GM18517 (cell line): ENCODE measurements around the gene TPBGL.

ENCODE experiments used
- ATAC-seq: cut with Tn5 transposase; IDR thresholded peaks from one replicate; pipeline ENCODE4 v1.9.1; 2021; ENCODE audit warnings: mild to moderate bottlenecking, moderate library complexity; ENCODE audit not compliant: unreplicated experiment

Gene TPBGL

DNA sequence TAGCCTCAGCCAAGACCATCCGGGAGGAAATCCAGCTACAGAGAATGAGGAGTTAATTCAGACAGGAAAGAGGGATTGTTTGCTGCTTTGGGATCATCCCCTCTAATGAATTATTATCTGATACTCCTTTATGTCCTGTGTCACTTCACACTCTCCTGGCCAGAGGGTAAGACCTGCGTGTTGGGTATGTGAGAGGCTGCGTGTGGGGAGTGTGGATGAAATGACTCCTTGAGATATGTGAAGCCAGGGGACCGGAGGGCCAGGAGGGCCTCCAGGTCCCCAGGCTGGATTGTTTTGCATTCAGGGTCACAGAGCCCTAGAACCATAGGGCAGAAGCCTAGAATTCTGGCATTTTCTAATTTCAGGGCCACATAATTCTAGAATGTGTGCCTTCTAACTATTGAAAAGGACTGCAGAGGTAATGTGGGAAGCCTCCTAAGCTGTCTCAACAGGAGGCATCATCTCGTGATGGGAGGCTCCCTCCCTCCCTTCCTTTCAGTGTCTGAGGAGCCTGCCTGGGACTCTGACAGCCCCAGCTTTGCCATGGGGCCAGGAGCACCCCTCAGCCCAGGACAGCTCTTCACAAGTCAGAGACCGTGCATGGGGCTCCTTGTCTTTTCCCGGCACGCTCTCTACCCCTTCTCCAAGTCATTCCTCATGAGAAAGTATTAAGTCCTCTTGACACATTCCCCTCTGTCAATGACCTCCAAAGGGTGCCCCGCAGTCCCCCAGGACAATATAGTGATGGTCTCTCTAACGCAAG lies 3.7 kb downstream of the TPBGL start:
- no peak for ATAC-seq

DNA sequence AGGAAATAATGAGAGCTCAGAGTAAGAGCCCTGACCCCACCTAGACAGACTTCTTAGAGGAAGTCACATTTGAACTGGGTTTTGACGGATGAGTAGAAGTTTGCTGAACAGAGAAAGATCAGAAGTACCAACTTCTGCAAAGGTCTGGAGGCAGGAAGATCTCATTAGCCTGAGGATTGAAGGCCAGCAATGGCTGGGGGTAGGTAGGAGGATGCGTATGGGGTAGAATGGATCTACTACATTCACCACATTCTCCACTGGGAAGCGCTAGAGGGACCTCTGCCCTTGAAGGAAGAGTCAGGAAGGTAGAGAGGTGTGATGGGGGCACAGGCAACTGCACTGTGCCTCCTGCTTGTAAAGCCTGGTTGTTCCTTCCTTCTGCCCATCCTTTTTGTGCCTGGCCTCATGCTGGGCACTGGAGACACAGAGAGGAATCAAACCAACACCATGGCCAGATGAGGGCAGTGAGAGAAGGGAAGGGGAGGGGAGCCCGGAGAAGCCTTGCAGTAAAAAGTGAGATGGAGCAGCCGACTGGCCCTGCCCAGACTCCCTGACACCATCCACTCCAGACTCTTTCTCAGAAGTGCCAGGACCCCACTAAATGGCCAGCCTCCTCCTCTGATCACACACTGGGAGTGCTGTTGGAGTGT lies 4.9 kb downstream of the TPBGL start:
- no peak for ATAC-seq

DNA sequence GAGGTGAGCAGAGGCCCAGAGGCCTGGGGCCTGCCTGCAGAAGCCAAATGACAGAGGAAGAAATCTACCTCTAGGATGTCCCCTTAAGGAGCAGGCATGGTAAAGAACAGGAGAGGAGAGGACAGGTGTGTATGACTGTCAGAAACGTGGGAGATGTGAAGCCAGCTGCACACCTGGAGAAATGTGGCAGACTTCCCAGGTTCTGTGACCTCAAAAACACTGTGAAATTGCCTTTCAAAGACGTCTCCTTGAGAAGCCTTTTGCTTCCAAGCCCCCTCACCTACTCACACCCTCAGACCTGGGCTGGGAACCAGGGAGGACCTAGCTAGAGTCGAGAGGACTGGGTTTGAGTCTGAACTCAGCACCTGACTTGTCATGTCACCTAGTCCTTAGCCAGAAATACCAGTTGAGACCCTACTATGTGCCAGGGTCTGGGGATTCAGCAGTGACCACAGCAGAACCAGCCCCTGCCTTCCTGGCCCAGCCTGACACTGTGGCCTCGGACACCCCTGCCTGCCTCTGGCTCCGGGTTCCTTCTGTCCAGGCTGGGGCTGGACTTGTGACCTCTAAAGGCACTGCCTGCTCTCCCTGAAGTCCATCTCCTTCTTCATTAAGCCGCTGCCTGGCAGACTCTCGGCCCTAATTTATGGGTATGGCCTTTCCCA lies 5.6 kb downstream of the TPBGL start:
- ATAC-seq, result no peak

DNA sequence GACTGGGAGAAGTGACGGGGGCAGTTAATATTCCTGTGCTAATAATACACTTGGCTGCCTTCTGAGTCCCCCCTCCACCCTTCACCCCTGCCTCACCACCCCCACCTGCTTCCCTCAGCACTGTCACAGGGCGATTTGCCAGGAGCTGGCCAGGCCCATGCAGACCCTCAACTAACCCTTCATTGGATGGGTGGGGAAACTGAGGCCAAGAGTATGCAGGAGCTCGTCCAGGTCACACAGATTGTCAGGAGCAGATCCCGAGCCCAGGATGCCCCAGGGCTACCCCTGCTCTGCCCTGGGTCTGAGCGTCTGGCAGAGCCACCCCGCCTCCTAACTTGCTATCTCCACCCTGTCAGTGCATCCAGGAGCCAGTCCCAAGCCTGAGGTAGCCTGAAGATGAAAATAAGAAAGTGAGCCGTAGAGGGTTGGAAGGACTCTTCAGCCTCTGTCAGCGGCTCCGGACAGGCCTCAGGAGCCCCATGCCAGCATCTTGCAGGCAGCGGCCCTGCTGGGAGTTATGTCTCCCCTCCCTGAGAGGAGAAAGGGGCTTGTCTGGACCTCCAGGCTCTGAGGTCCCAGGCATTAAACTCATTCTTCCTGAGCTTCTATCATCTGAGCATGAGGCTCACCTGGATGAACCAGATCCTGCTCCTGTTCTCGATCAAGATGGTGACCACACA lies 6.2 kb downstream of the TPBGL start:
- no peak for ATAC-seq

DNA sequence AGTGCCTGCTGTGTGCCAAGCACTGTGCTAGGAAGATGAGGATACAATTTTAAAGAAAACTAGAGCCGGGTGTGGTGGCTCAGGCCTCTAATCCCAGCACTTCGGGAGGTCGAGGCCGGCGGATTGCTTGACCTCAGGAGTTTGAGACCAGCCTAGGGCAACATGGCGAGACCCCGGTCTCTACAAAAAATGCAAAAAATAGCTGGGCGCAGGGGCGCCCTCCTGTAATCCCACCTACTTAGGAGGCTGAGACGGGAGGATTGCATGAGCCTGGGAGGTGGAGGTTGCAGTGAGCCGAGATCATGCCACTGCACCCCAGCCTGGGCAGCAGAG lies 8.3 kb downstream of the TPBGL start:
- no peak for ATAC-seq

DNA sequence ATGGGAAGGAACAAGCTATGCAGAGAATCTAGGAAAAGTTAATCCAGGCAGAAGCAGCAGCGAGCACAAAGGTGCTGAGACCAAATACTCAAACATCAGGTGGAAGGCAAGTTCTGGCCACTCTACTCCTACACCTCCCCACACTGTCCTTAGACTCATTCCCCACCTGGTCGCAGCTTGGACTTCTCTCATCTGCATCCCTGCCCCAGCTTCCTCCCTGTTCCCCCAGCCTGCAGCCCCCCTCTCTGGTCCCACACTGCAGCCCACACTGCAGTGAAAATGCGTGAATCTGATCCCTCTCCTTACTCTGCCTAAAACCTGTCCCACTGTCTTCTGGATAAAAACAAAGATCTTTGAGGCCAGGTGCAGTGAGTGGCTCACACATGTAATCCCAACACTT lies 9.1 kb downstream of the TPBGL start:
- no peak for ATAC-seq

DNA sequence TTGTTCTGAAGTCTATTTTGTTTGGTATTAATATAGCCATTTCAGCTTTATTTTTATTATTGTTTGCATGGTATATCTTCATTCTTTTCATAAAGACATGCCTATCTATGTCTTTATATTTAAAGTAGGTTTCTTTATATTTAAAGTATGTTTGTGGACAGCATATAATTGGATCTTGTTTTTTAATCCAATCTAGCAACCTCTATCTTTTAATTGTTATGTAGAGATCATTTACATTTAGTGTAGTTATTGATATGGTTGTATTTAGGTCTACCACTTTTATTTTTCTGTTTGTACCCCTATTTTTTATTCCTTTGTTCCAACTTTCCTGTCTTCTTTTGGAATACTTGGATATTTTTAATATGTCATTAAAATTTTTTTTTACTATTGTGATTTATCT lies 13.8 kb downstream of the TPBGL start:
- ATAC-seq, result no peak

DNA sequence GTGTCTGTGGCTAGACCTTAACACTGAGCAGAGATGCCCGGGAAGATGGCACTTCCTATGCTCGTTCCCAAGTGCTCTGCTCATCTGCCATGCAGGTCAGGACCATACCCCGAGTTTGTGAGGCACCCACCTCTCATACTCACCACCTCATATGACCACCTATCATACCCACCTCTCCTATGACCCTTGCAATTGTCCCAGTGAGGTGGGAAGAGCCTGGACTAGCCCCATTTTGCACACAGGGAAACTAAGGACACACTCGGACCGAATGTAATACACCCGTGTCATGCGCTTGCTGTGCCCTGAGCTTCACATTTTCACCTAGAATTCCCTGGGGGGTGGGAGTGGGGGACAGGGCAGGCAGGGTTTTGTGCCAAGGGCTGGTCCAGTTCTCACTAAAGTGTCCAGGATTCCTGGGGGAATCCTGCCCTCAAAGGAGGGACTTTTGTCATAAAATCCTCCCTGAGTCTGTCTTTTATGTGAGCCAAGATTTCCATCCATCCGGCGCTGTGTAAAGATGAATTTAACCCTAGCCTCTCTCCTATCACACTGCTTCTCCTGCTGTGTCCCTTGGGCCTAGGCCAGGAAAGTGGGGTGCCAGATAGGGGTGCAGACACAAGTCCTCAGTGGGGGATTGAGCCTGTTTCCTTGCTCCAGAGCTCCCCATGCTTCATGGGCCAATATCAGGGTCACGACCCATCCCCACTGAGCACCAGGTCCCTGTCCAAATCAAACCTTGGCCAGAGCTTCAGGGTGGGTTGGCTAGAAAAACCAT lies 20.0 kb downstream of the TPBGL start:
- no peak for ATAC-seq

DNA sequence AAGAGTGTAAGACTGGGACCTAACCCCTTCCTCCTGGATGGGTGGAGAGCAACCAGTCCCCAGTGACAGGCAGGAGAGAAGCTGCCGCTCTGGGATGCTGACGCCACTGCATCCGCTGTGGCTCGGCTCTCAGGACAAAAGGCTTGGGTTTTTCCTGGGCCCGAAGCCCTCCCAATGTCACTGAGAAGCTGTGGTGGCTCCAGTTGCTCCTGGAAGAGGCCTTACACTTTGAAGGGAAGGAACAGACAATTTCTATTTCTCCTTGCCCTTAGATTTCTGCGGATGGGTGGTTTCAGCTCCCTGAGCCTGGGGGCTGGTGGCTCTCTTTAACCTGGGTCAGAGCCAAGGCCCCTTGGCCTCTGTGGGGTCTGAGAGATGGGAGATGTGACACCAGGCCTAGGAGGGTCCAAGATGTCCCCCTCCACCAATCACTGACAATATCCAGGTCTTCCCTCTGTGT lies 21.4 kb downstream of the TPBGL start:
- ATAC-seq, result no peak

DNA sequence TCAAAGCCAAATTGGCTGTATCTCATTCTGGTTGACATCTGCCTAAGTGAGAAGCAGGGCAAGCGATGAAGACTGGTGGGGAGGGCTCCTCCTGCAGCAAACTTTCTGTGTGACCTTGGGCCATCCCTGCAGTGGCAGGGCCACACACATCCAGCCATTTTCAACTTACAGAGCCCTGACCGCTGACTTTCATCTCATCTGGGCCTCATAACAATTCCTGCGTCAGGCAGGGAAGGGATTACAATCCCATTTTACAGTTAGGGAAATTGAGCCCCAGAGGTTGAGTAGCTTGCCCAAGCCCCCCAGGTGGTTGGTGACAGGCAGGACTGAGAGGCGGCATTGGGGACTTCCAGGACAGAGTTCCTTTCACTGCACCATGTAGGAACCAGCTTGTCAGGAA lies 21.9 kb downstream of the TPBGL start:
- ATAC-seq, result no peak

DNA sequence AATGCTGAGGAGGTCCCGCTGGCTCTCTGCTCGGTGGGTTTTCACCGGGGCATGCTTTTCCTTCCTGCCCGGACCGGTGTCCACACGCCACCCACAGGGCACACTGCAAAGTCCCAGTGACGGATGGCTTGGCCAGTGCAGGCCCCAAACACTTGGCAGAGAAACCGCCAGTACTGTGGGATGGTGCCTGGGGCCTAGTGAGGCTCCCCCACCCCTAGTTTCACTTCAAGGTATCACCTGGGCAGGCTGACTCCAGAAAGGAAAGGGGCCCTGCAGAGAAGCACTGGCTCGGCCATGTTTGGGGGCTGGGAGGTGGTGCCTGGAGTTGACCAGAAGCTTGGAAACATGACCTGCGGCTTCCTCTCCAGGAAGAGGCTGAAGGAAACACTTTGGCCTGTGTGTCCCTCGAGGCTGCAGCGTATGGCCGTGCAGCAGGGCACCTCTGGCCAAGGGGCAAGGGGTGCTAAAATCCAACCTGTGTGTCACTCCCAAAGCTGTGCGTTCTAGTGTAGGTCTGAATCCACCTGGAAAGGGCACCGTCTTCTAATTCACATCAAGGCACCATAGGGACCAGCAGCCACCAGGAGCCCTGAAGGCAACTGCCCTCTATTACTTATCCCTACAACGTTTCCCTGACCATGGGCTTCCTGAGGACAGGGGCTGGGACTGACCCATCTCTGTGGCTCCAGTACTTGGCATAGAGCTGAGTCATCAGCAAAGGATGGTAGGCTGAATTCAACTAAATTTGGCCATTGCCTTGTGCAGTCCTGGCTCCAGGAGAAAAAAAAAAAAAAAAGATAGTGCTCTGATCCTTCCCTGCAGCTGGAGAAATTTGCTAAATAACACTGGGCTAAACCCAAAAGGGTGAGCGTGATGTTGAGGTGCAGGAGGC lies 22.6 kb downstream of the TPBGL start:
- no peak for ATAC-seq

DNA sequence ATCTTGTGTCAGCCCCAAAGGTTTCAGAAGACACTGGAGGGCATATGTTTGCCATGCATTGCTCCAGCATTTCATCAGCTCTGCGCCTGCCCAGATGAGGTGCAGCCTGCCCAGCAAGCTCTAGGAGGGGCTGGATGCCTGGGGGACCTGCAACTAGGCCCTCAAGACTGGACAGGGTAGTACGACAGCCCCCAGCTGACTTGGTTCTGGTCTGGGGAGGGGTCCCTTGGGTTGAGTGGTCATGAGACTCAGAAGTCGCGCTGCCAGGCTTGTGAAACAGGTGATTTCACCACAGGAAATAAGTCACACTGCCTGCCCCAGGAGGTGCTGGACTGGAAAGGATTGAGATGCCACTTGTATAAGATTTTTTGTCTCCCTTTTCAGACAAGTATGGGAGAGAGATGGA lies 23.4 kb downstream of the TPBGL start:
- ATAC-seq, result no peak

DNA sequence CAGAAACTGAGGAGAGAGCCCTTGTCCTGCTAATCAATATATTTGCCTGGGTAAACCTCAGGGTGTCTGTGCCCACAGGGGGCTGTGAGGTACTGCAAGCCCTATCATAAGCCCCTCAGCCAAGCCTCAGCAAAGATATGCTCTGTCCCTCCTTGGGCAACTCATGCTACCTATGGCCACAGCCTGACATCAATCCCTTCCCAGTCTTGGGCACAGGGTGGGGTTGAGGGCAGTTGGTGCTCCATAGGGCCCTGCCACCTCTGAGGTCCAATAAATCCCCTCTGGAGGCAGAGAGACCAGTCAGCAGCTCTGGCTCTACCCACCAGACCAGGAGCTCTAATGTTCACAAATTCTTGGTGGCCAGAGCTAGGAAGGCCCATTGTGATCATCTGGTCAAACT lies 23.8 kb downstream of the TPBGL start:
- ATAC-seq, result no peak

DNA sequence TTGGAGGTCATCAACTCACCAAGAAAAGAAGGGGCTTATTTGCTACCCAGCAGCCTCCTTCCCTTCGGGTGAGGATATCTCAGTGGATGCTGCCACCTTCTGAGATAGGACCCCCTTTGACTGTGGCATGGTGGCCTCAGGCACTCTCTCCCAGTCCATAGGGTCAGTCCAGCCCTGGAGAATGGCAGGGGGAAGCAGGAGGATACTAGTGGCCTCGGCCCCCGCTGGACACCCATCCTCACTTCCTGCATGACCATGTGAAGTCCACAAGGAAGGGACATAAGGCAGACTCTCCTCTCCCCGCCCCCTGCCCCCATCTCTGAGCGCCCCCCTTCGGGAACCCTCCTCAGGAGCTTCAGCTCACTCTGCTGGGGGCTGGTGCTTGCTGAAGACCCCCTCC lies 24.4 kb downstream of the TPBGL start:
- ATAC-seq, result no peak

DNA sequence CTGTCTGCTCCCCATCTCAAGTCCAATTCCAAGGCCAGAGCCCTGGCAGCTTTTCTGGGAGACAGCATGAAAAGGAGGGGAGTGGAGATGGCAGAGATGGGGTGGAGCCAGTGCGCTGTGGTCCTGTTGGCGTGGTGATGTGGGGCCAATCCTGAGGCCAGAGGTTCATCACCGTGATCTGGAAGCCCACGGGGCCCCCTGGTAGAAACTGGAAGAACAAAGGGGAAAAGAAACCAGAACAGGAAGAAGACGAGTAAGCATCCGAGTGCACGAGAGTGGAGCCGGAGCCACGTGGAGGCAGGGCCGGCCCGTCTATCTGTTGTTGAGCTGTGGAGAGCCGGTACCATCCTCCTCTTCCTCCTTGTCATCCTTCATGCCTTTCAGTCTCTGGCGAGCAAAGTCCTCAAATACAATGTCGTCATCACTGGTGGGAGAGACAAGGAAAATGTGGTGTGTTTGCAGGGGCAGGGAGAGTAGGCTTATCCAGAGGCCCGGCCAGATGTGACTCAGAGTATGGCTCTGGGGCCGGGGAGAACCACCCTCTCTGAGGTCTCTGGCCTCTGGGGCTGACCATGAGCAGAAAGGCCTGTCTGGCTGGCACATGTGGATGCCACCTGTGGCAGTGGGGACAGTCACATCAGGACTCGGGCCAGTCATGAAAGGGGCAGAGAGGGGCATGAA lies 25.4 kb downstream of the TPBGL start:
- no peak for ATAC-seq

DNA sequence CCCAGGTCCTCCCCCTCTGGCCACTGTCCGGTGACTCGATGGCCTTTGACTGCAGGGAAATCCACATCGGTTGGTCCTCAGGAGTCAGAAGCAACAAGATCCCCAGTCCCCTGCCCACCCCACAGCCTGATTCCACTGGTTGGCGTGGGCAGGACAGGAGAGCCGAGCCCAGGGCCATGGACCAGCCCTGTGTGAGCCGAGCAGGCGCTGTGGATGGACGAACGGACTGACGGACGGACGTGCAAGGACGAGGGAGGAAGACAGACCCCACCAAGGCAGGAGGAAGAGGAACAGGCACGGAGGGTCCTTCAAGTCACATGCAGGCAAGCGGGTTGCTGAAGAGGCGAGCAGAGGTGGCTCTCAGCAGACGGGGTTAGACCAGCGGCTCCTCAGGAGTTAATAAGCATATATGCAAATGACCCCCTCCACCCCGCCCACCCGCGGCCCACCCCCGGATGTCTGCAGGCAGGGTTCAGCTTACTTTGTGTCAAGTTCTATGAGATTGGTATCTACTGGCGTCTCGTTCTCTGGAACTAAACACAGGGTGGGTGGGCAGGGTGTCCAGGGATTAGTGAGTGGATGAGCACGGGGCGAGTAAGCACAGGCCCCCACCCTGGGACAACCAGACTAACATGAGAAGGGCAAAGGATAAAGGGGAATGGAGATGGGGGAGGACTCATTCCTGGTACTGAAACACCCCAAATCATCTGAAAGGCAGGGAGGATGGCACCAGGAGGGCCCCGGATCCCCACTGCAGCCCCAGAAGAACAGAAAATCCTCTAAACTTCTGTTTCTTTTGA lies 26.8 kb downstream of the TPBGL start:
- no peak for ATAC-seq

DNA sequence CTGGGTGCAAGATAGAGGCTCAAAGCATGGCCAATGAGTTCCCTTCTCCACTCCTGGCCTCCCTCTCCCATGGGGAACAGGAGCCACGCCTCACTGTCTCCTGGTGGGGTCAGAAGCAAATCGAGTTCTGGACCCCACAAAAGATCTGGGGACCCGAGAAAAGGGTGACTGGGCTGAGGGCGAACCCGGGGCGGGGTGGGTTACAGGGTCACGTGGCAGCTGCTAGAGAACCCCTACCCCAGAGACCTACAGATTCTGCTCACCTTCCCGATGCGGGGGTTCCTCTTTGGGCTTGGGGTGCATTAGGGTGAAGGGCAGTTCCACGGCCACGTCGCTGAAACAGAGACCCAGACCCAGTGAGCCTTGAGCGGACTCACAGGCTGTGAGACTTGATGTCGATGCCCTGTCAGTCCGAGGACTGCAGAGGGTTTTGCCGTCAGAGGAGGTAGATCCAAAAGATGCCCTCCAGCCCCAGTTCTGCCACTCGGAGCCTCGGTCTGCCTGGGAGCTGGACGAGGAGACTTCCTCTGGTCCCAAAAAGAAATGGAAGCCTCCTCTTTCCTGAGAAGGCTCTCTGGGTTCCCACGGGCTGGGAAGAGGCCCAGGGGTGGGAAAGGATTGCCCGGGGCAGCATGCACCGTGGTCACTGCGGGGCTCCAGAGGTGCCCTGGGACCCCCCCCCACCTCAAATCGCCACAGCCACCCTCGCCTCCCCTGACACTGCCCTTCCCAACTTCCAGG lies 28.2 kb downstream of the TPBGL start:
- ATAC-seq, result no peak

DNA sequence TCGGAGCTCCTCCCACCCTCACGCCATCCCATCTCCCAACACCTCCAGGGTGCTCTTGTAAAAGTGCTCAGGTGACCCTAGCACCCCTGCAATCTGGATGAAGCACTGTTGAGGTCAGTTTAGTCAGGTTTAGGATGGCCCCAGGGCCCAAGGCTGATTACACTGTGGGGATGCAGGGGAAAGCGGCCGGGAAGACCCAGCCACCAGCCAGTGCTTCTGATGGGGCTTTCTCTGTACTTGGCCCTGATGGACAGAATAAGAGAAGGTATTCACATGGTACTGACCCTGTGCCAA lies 28.7 kb downstream of the TPBGL start:
- no peak for ATAC-seq
